ENCODE data around the gene CLIP3.
A peak's percentile ranks its signal among the peaks of the same experiment; 100 is the strongest.
"Not testable (repeated sequence)": the region's sequence is repeated elsewhere in the genome, so short reads cannot be mapped to it uniquely, and the experiment has no call there.

Gene CLIP3, protein sequence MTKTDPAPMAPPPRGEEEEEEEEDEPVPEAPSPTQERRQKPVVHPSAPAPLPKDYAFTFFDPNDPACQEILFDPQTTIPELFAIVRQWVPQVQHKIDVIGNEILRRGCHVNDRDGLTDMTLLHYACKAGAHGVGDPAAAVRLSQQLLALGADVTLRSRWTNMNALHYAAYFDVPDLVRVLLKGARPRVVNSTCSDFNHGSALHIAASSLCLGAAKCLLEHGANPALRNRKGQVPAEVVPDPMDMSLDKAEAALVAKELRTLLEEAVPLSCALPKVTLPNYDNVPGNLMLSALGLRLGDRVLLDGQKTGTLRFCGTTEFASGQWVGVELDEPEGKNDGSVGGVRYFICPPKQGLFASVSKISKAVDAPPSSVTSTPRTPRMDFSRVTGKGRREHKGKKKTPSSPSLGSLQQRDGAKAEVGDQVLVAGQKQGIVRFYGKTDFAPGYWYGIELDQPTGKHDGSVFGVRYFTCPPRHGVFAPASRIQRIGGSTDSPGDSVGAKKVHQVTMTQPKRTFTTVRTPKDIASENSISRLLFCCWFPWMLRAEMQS

DNA sequence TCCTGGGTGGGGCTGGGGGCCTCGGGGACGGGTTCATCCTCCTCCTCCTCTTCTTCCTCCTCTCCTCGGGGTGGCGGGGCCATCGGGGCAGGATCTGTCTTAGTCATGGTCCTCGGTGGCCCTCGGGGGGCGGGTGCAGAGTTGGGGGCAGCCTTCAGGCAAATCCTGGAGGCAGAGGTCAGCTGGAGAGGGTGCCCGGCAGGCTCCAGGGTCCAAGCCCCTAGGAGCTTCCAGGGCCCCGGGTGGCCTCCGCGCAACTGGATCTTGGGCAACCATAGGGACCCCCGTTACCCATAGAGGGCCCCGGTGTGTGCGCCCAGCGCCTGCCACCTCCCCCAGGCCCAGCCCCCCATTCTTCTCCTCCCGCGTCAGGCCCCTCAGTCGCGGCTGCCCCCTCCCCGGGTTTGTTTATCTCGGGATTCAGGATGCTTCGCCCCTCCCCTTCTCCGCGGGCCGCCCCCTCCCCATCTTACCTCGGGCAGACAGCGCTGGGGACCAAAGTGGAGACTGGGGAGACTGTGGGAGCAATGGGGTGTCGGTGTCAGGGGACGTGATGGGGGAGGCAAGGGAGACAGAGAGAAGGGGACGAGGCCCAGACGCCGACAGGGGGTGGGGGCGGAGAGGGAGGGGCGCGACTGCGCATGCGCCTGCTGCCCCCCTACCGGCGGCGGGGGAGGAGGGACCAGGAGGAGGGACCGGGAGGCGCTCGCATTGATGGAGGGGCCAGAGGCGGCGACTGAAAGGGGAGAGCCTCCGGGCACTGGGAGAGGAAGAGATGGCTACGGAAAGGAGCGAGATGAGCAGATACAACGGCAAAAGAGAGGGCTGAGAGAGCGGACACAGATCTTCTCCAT, at the start of gene CLIP3:
CLIP3 (minus strand) TSS at position 623 of the 854 bp plus-strand sequence; CDS start at position 107, 516 bp downstream.
- in situ Hi-C loops (cut with HindIII; ENCODE audit: low pct_ligation_motif_present, low pct_unique_long_range_greater_than_20kb, low sequenced_read_pairs): no loop called here
- peak; percentile 52 for DNase-seq

DNA sequence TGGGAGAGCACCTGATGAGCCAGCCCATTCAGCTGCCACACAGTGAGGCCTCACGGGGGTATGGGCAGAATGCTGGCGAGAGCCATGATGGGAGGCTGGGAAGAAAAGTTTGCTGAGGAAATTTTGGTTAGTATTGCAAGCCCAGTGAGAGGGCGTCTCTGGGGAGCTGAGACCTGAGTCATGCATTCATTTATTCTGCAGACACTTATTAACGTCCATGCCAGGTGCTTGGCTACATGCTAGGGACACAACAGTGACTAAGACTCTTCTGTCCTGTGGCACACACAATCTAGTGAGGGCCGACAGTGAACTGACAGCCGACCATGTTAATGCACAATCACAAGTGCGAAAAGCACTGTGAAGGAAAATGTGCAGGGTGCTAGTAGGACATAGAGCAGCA, 49.2 kb upstream of the CLIP3 start:
- in situ Hi-C loops (cut with HindIII; ENCODE audit: low pct_ligation_motif_present, low pct_unique_long_range_greater_than_20kb, low sequenced_read_pairs): no loop called here
- DNase-seq: no peak

DNA sequence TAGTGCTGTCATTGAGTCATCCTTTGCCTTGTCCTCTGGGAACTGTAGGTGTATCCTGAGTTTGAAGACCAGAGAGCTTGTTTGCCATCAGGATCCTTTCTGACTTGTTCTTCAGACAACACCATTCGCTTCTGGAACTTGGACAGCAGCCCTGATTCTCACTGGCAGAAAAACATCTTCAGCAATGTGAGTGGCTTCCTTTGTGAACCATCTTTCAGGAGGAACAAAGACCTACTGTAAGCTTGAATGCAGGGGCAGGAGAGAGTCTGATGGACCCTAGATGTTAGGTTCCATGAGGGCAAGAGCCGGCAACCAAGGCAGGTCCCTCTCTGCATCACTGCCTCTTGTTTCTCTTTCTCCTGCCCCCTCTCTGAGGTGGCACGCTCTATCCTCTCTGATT, 48.7 kb upstream of the CLIP3 start:
- no peak for DNase-seq
- in situ Hi-C loops (cut with HindIII; ENCODE audit: low pct_ligation_motif_present, low pct_unique_long_range_greater_than_20kb, low sequenced_read_pairs): no loop called here

DNA sequence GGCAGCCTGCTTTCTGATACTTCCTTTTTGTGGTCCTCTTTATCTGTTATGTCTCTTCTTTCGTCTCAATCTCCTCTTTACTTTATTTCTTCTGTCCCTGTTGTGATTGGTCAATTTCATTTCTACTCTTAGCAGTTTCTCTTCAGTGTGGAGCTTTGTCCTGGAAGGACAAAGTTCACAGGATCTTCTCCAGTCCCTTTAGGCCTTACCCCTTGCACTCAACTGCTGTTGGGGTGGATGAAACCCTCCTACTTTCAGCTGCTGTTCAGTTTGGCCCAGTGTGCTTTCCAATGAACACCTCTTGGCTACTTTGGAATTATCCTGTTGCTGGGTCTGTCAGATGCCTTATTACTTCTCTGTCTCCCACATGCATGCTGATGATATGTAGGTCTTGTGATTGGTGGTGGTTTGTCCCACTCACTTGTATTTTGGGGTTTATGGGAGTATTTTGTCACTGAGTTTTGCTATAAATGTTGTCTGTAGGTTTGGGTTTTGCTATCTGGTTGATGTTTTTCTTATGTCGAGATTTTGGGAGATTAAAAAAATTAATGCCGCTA, 46.8 kb upstream of the CLIP3 start:
- no peak for DNase-seq
- in situ Hi-C loops (cut with HindIII; ENCODE audit: low pct_ligation_motif_present, low pct_unique_long_range_greater_than_20kb, low sequenced_read_pairs): no loop called here

DNA sequence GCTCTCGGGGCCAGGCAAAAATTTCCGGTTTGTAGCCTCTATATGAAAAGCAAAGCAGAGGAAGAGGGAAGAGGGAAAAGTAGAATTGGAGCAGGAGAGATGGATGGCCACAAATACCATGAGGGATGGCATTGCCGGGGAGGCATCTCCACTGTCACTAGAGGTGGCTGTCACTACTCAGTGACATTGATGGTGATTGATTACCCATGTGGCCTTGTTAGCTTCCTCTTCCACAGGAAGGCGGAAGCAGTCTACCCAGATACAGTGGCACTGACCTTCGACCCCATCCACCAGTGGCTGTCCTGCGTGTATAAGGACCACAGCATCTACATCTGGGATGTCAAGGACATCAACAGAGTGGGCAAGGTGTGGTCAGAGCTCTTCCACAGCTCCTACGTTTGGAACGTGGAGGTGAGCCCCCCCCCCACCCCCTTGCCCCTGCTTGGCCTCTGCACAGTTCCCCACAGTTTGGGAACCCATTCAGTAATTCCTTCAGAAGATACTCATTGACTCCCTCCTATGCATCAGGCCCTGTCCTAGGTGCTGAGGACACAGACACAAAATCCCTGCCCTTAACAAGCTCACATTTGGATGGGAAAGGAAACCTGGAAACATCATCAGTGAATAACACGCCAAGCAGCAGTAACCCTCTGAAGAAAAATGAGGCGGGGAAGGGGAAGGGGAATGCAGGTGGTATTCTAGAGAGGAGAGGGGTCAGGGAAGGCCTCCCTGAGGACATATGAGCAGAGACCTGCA, 40.6 kb upstream of the CLIP3 start:
- in situ Hi-C loops (cut with HindIII; ENCODE audit: low pct_ligation_motif_present, low pct_unique_long_range_greater_than_20kb, low sequenced_read_pairs): no loop called here
- DNase-seq: no peak

DNA sequence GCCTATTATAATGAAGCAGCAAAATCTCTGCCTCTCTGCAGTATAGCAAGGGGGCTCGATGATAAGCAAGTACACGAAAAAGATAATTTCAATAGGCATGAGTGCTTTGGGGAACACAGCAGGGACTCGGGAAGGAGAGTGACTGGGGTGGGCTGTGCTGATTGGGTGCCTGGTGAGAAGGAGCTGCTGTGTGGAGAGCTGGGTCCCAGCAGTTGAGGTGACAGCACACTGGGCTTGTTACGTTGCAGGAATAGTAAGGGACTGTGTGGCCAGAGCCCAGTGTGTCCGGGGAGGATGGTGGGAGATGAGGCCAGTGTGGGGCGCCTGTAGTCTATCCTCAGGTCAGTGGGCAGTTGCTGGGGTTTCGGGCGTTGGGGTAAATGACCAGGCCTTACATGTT, 39.4 kb upstream of the CLIP3 start:
- in situ Hi-C loops (cut with HindIII; ENCODE audit: low pct_ligation_motif_present, low pct_unique_long_range_greater_than_20kb, low sequenced_read_pairs): no loop called here
- no peak for DNase-seq

DNA sequence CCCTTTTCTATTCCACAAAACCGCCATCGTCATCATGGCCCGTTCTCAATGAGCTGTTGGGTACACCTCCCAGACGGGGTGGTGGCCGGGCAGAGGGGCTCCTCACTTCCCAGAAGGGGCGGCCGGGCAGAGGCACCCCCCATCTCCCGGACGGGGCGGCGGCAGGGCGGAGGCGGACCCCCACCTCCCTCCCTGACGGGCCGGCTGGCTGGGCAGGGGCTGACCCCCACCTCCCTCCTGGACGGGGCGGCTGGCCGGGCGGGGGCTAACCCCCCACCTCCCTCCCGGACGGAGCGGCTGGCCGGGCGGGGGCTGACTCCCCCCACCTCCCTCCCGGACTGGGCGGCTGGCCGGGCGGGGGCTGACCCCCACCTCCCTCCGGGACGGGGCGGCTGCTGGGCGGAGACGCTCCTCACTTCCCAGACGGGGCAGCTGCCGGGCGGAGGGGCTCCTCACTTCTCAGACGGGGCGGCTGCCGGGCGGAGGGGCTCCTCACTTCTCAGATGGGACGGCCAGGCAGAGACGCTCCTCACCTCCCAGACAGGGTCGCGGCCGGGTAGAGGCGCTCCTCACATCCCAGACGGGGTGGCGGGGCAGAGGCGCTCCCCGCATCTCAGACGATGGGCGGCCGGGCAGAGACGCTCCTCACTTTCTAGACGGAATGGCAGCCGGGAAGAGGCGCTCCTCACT, 36.3 kb upstream of the CLIP3 start:
- DNase-seq; in situ Hi-C loops (cut with HindIII; ENCODE audit: low pct_ligation_motif_present, low pct_unique_long_range_greater_than_20kb, low sequenced_read_pairs): not testable (repeated sequence)

DNA sequence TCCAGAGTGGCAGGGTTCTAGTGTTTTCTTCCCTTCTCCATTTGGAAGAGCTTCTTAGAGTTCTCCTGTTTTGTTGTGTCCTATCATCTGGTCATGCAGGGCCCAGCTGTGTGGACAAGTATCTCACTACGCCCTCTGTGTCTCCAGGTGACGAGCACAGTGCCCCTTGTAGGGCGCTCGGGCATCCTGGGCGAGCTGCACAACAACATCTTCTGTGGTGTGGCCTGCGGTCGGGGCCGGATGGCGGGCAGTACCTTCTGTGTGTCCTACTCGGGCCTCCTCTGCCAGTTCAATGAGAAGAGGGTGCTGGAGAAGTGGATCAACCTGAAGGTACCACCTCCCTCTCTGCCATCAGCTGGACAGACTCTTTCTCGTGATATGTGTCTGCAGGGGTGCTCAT, 35.0 kb upstream of the CLIP3 start:
- in situ Hi-C loops (cut with HindIII; ENCODE audit: low pct_ligation_motif_present, low pct_unique_long_range_greater_than_20kb, low sequenced_read_pairs): no loop called here

DNA sequence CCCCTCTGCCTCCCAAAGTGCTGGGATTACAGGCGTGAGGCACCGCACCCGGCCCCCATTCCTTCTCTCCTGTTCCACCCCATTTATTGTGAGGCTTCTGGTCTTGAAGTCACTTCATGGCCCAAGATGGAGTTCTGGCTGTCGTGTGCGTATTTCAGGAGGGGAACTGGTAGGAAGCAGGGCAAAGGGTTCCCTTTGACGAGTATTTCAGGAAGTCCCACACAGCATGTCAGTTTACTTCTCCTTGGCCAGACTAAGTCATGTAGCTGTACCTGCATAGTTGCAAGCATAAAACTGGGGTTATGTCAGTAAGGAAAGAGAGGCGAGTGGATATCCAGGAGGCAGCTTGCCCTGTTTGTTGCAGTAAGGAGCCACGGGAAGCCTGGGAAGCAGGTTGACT, 32.2 kb upstream of the CLIP3 start:
- no peak for DNase-seq
- in situ Hi-C loops (cut with HindIII; ENCODE audit: low pct_ligation_motif_present, low pct_unique_long_range_greater_than_20kb, low sequenced_read_pairs): no loop called here

More for the DNA sequence above, 35.0 kb upstream of the CLIP3 start:
- DNase-seq: no peak

DNA sequence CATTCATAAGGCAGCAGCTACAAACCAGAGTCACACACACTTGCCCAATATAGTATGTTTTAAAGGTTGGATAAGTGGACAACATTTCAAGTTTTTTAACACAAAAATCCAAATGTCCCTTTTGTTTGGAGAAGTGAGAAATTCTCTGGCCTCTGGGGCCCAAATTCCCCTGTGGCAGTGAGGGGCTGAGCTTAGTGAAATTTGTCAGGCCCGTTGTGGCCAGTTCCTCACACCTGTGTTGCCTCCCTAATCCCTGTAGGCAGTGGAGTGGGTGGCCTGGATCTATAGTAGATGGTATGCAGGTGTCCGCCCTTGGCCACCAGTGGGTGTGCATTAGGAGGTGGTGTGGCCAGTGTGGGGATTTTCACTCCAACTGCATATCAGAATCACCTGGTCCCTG, 28.7 kb upstream of the CLIP3 start:
- DNase-seq: no peak
- in situ Hi-C loops (cut with HindIII; ENCODE audit: low pct_ligation_motif_present, low pct_unique_long_range_greater_than_20kb, low sequenced_read_pairs): no loop called here

DNA sequence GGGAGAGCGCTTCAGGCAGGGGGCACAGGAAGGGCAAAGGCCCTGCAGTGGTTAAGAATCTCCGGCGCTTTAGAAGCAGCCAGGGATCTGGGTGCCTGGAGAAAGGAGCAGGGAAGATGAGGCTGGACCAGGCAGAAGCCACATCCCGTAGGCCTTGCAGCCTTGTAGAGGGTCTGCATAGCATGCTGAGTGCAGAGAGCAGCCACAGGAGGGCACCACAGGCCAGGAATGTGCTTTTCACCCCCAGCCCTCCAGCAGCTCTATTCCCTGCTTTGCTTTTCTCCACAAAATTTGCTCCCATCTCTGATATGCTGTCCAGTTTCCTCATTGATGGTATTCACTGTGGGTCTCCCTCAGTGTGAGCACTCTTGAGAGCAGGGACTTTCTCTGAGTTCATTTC, 27.8 kb upstream of the CLIP3 start:
- in situ Hi-C loops (cut with HindIII; ENCODE audit: low pct_ligation_motif_present, low pct_unique_long_range_greater_than_20kb, low sequenced_read_pairs): no loop called here
- DNase-seq: peak; percentile 35

DNA sequence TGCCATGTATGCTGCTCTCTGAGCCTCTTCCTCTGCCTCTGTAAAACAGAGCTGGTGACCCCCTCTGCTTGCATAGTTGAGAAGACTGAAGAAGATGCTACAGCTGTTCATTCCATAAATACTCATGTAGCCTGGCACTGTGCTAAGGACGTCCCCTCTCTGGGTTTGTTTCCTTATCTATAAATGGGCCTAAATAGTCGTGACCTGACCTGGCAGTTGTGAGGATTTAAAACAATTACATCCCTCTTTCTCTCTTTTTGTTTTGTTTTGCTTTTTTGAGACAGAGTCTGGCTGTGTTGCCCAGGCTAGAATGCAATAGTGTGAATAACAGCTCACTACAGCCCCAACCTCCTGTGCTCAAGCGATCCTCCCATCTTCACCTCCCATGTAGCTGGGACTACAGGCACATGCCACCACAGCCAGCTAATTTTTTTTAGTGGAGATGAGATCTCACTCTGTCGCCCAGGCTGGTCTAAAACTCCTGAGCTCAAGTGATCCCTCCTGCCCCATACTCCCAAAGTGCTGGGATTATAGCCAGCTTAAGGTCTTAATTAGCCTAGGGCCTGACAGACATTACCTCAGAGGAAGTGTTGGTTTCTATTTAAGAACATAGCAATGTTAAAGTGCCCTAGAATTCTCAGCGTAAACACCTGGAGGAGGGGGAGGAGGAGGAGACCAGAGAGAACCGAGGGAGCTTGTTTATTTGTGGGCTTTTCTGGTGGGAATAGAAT, 26.7 kb upstream of the CLIP3 start:
- no peak for DNase-seq
- in situ Hi-C loops (cut with HindIII; ENCODE audit: low pct_ligation_motif_present, low pct_unique_long_range_greater_than_20kb, low sequenced_read_pairs): no loop called here

DNA sequence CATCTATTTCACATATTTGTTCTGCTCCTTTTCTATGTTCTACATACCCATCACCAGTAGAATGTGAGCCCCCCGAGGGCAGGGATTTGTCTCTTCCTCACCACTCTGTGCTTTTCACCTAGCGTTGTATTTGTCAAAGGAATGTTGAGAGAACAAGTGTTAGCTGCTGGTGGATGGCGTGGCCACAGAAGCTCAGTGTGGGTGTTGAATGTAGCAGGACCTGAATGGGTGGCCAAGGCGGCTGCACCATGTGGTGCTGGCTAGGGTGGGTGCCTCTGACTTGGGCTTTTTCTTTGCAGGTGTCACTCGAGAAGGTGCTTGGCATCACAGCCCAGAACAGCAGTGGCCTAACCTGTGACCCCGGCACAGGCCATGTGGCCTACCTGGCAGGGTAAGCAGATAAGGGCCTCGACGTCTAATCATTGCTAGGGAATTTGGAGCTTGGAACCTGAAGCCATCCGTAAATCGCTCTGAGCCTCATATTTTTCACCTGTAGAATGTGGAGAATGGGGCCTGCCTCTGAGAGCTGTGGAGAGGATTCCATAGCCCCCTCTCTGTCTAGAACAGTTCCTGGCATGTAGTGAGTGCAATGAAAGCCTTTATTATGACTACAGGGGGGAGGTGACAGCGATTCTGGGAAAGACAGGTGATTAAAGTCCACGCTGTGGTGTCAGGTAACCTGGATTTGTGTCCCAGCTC, 26.0 kb upstream of the CLIP3 start:
- no peak for DNase-seq
- in situ Hi-C loops (cut with HindIII; ENCODE audit: low pct_ligation_motif_present, low pct_unique_long_range_greater_than_20kb, low sequenced_read_pairs): no loop called here

DNA sequence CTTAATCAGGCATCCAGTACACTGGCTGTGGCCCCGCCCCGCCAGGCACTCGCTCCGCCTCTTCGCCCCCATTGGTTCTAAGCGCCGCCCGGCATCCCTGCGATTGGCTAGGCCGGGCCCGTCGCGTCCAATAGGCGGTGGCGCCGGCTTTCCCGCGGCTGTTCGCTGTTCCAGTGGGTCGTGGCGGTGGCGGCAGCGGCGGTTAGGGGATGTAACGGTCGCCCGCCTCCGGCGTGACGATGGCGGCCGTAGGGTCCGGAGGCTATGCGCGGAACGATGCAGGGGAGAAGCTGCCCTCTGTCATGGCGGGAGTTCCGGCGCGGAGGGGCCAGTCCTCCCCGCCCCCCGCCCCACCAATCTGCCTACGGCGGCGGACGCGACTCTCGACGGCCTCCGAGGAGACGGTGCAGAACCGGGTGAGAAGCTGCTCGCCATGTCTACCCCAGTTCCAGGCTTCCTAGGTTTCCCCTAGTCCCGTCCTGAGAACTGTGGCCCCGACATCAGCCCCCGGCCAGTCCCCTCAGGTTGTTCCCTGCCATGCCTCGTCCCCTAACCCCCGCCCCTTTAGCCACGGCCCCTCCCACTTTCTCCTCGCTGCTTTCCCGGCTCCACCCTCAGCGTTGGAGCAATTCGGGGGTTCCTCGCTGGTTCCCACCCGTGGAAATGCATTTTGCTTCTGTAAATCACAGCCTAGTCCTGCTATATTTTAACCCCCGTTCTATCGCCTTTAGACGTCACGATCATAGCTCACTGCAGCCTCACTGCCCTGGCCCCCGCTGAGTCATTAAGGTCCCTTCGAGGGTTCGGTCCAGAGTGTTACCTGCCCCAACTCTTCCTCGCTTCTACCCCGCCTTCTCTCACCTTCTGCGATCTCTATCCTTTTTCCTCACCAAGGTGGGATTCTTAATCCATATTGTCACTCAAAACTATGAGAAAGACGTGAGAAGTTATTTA, 22.3 kb upstream of the CLIP3 start, which contains the start of gene WDR62:
WDR62 (plus strand) TSS at position 165 of the 954 bp plus-strand sequence; CDS start at position 240, 75 bp downstream.
- in situ Hi-C loops (cut with HindIII; ENCODE audit: low pct_ligation_motif_present, low pct_unique_long_range_greater_than_20kb, low sequenced_read_pairs): no loop called here
- DNase-seq: peak; percentile 87

DNA sequence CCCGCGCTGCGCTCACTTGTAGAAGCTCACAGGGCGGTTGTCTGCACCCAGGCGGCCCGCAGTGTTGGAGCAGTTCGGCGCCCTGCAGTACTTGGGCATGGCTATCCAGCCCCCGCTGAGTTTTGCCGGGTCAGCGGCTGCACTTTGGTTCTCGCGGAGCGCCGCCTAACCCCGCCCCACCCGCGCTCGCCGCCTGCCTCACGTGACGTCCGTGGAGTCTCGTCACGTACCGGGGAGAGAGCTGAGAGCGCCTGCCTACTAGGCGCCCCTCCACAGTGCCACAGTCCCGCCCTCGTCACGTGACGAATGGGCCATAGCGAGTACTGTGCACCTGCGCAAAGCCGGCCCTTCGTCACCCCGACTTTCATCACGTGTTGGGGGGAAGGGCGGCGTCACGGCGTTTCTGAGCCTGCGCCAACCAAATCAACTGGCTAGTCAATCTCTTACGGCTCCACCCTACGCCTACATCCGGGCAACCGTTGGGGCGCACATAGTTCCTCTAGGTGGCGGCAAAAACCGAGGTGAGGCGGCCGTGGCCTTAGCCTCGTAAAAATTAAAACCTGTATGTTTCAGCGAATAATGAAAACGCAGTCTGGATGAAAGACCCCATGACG, 21.6 kb upstream of the CLIP3 start, which contains the start of gene THAP8:
THAP8 (minus strand) TSS at position 167 of the 614 bp plus-strand sequence; CDS start at position 99, 68 bp downstream.
- in situ Hi-C loops (cut with HindIII; ENCODE audit: low pct_ligation_motif_present, low pct_unique_long_range_greater_than_20kb, low sequenced_read_pairs): no loop called here
- DNase-seq: peak; percentile 97

Measured in ACHN (cell line).